Adrenal gland (tissue), 12 donors: ENCODE data around the gene MICB. TPM values are rescaled to one million over a fixed set of nuclear protein-coding genes. Genes with fewer than 3 reads are reported as not detected.
A peak's percentile ranks its signal among the peaks of the same experiment; 100 is the strongest.

ENCODE experiments used
- DNase-seq, 7 donors: peaks; one replicate each; pipeline ENCODE4 v3.0.0-alpha.2; 2019 to 2020
- H3K27ac ChIP-seq, 5 donors: fragments of 200-600 bp; sonication (generic) in 4 of 5; 1 replicate in 3 of 5; 2 replicates in 2 of 5; pipeline versions ENCODE4 v1.5.1 to v1.8.0; 2016 to 2020; ENCODE audit warnings: mild to moderate bottlenecking in 1 of 5
- H3K27me3 ChIP-seq: fragments of 200-600 bp; 2 replicates; pipeline ENCODE4 v1.8.0; 2021
- H3K36me3 ChIP-seq, 2 donors: fragments of 200-600 bp; replicated peaks in 1 of 2; 1 replicate in 1 of 2; 2 replicates in 1 of 2; pipeline versions ENCODE4 v1.5.1 to v1.8.0; 2018 to 2022
- H3K4me1 ChIP-seq, 2 donors: fragments of 200-600 bp; replicated peaks in 1 of 2; 1 replicate in 1 of 2; 2 replicates in 1 of 2; pipeline versions ENCODE4 v1.5.1 to v1.8.0; 2018 to 2021
- H3K4me3 ChIP-seq, 4 donors: fragments of 200-600 bp; sonication (generic) in 3 of 4; one replicate each; pipeline ENCODE4 v1.5.1; 2016 to 2018
- H3K9me3 ChIP-seq, 3 donors: fragments of 200-600 bp; sonication (generic) in 1 of 3; replicated peaks in 1 of 3; 1 replicate in 2 of 3; 2 replicates in 1 of 3; pipeline versions ENCODE4 v1.5.1 to v1.8.0; 2016 to 2021
- POLR2A ChIP-seq, 2 donors: fragments of 450-650 bp; IDR thresholded peaks; one replicate each; pipeline ENCODE4 v1.6.1; 2017; ENCODE audit warnings: antibody characterized with exemption in 2 of 2, mild to moderate bottlenecking in 2 of 2, moderate library complexity in 1 of 2
- WGBS, 4 donors: extraction: QIAGEN DNeasy Blood & Tissue Kit in 2 of 4; methylation state at CpG; one replicate each; pipeline versions ENCODE4 v1.1.5 to v1.1.7; 2013 to 2017; 5-methylcytosine and 5-hydroxymethylcytosine counted together
- intact Hi-C, 2 donors: fragments of 100-400 bp; cut with DNase I; formaldehyde crosslinking; loops; one replicate each; pipeline versions ENCODE4 v1.14.1 to v1.15.0; 2022 to 2023
- polyA plus RNA-seq, 3 donors: library from polyadenylated mRNA; stranded (reverse); fragments of 200-250 nt in 2 of 3; fragments of 350-450 nt in 1 of 3; fragmentation: Illumina TruSeq in 1 of 3; extraction: RNeasy Lipid Tissue Mini Kit (QIAGEN cat#74804) in 1 of 3; gene quantifications; one replicate each; pipeline ENCODE4 v1.2.3, GENCODE V29; 2013 to 2014
- total RNA-seq, 9 donors: library from RNA; depleted of rRNA in 4 of 9; stranded (reverse); fragments of >200 nt in 4 of 9; fragments of 120-200 nt in 1 of 9; fragmentation: NEBNext Ultra II Directional in 1 of 9; extraction: Animal tissue kit (Norgen Biotek cat#: 25700) in 1 of 9; gene quantifications; one replicate each; pipeline versions ENCODE4 v1.1.0 to v1.2.4, GENCODE V29; 2013 to 2023
- TF ChIP-seq, protein P1 (sequence below), 6 experiments: fragments of 450-650 bp in 4 of 6; fragments of 200-600 bp in 2 of 6; sonication (generic) in 1 of 6; IDR thresholded peaks; 1 replicate in 5 of 6; 2 replicates in 1 of 6; pipeline versions ENCODE4 v1.5.1 to v1.8.0; 2016 to 2021; ENCODE audit warnings: antibody characterized with exemption in 6 of 6, mild to moderate bottlenecking in 2 of 6, moderate library complexity in 1 of 6
- donor health status: healthy with polysubstance abuse.
- donor health status: Bipolar disorder and iron deficiency.
- donor health status: DM: yes; HTN: yes; CAD: no.
- donor health status: DM: no; HTN: no; CAD: no.
- donor health status: DM: no; HTN: no; CAD: no.
- donor health status: DM: yes; HTN: yes; CAD: no.

Gene MICB
- total and polyA plus RNA-seq, 12 donors, result 0.57 to 3.3 (median 2.9) TPM

- intact Hi-C loops, result no loop called here
- Histone ChIP-seq H3K4me3 (no peak overlapping the region), H3K27me3 (no peaks in the 10 kb centered on the region), H3K4me1 (no peaks in the 10 kb centered on the region), H3K9me3 (no peaks in the 10 kb centered on the region), H3K27ac (no peak overlapping the region), H3K36me3 (no peaks in the 10 kb centered on the region)
- WGBS, 4 donors, result 76 to 98% (median 94%) methylated on average over 2 of the region's 2 CpGs
- TF ChIP-seq, protein P1, sequence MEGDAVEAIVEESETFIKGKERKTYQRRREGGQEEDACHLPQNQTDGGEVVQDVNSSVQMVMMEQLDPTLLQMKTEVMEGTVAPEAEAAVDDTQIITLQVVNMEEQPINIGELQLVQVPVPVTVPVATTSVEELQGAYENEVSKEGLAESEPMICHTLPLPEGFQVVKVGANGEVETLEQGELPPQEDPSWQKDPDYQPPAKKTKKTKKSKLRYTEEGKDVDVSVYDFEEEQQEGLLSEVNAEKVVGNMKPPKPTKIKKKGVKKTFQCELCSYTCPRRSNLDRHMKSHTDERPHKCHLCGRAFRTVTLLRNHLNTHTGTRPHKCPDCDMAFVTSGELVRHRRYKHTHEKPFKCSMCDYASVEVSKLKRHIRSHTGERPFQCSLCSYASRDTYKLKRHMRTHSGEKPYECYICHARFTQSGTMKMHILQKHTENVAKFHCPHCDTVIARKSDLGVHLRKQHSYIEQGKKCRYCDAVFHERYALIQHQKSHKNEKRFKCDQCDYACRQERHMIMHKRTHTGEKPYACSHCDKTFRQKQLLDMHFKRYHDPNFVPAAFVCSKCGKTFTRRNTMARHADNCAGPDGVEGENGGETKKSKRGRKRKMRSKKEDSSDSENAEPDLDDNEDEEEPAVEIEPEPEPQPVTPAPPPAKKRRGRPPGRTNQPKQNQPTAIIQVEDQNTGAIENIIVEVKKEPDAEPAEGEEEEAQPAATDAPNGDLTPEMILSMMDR (IDR thresholded peaks at IDR 0.05), result no peak
- no peak for TF ChIP-seq POLR2A (IDR thresholded peaks at IDR 0.05)
- no peak for DNase-seq
These were observed 25.7 kb upstream of the MICB start for GRCh38 chr6:31472259-31472658.

- DNase-seq, result no peak
- no peaks in the 10 kb centered on the region for H3K27me3 ChIP-seq
These were observed 24.7 kb upstream of the MICB start for GRCh38 chr6:31473244-31473643.

DNA sequence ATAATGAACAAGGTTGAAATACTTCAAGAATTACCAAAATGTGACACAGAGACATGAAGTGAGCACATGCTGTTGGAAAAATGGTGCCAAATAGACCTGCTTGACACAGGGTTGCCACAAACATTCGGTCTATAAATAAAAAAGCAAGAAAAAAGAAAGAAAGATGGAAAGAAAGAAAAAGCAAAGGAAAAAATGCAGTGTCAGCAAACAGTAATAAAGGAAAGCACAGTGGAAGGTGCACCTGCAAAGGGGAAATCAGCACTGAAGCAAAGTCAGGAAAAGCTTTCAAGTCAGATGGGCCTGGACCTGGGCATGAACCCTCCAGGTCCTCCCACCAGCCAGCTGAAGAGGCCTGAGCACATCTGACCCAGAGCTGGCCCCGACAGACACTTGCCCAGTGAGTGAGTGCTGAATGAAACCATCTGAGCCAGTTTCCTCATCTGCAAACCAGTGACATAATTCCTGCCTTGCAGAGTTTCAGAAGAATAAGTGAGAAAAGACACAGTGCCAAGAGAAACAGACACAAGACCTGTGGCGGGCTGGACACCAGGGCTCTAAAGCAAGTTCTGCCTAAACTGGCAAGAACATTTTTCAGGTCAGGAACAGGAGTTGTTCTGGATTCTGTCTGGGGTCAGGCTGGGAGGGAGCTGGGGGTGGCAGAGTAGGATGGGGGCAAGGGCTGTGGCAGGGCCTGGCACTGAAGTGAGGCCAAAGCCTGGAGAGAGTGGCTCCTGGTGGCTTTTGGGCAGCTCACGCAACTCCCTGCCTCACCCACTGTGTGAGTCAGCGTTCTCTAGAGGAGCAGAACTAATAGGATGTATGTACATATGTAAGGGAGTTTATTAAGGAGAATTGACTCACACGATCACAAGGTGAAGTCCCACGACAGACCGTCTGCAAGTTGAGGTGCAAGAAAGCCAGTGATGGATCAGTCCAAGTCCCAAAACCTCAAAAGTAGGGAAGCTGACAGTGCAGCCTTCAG, 23.9 kb upstream of the MICB start:
- TF ChIP-seq POLR2A (IDR thresholded peaks at IDR 0.05), result no peak
- TF ChIP-seq, protein P1 (IDR thresholded peaks at IDR 0.05), result no peak
- H3K9me3 ChIP-seq, result no peaks in the 10 kb centered on the region
- H3K27me3 ChIP-seq, result no peaks in the 10 kb centered on the region
- H3K36me3 ChIP-seq, result no peaks in the 10 kb centered on the region
- H3K4me3 ChIP-seq, result no peak overlapping the region
- no peaks in the 10 kb centered on the region for H3K4me1 ChIP-seq
- peak in 1 of 7 donors; percentile 20 for DNase-seq
- 81 to 85% (median 83%) methylated on average over 8 of the region's 8 CpGs for WGBS, 4 donors
- intact Hi-C loops, result no loop called here
- H3K27ac ChIP-seq, result no peak overlapping the region

More at GRCh38 chr6:31473244-31473643, 24.7 kb upstream of the MICB start:
- intact Hi-C loops, result no loop called here
- Histone ChIP-seq H3K27ac (no peak overlapping the region), H3K36me3 (no peaks in the 10 kb centered on the region), H3K4me1 (no peaks in the 10 kb centered on the region), H3K4me3 (no peak overlapping the region), H3K9me3 (no peaks in the 10 kb centered on the region)
- no peak for TF ChIP-seq POLR2A (IDR thresholded peaks at IDR 0.05)
- TF ChIP-seq, protein P1 (IDR thresholded peaks at IDR 0.05), result no peak
- 86 to 95% (median 89%) methylated on average over 4 of the region's 4 CpGs for WGBS, 4 donors

- Histone ChIP-seq H3K4me3 (no peak overlapping the region), H3K9me3 (no peaks in the 10 kb centered on the region), H3K36me3 (no peaks in the 10 kb centered on the region), H3K4me1 (no peaks in the 10 kb centered on the region), H3K27me3 (no peaks in the 10 kb centered on the region), H3K27ac (no peak overlapping the region)
- WGBS, 4 donors, result 66 to 73% (median 70%) methylated on average over 4 to 6 of the region's 6 CpGs
- TF ChIP-seq, protein P1 (IDR thresholded peaks at IDR 0.05), result peak in 1 of 6 experiments; percentile 33
- no peak for TF ChIP-seq POLR2A (IDR thresholded peaks at IDR 0.05)
- peak in 1 of 7 donors; percentile 37 for DNase-seq
- intact Hi-C loops, result no loop called here
These were observed 23.1 kb upstream of the MICB start for GRCh38 chr6:31474871-31475286.
